Aortic smooth muscle cell (primary cell): ENCODE data around the gene P4HA3. TPM values are rescaled to one million over a fixed set of nuclear protein-coding genes. Genes with fewer than 3 reads are reported as not detected.

Experiments
- total RNA-seq: library from RNA; depleted of rRNA; stranded (reverse); fragments of >200 nt; gene quantifications from 2 replicates; pipeline ENCODE4 v1.2.3, GENCODE V29; 2014

The P4HA3 gene
- 3.6 and 10.6 TPM in 2 replicates for total RNA-seq

GRCh38 chr11:74311352-74311926 lies at the start of gene P4HA3:
TSS of gene P4HA3 (minus strand) at chr11:74311640. CDS start at chr11:74311611, 29 bp downstream.

Other genes with a start within 250 kb of the P4HA3 start
- 5.9 and 7.0 TPM in 2 replicates for gene C2CD3, start 140.6 kb downstream of the P4HA3 start, total RNA-seq
- 20.2 and 27.9 TPM in 2 replicates for gene PPME1, start 140.4 kb downstream of the P4HA3 start, total RNA-seq
- 4.5 and 7.0 TPM in 2 replicates for gene PGM2L1, start 86.8 kb upstream of the P4HA3 start, total RNA-seq
- gene KCNE3, start 155.9 kb upstream of the P4HA3 start, total RNA-seq: under 0.01 and 0.06 TPM in 2 replicates
- gene LIPT2, start 182.1 kb upstream of the P4HA3 start, total RNA-seq: 1.2 and 1.6 TPM in 2 replicates